H9 (cell line): Measurements from ENCODE around the gene TMA16. TPM values are rescaled to one million over a fixed set of nuclear protein-coding genes. Genes with fewer than 3 reads are reported as not detected.

Experiments used
- DNase-seq: peaks from one replicate; pipeline ENCODE4 v3.0.0-alpha.2; 2017
- H2AFZ ChIP-seq: one replicate; pipeline ENCODE4 v1.6.1; 2013; ENCODE audit warnings: mild to moderate bottlenecking, low read length, control low read depth, moderate library complexity
- H2AK5ac ChIP-seq: 2 replicates; pipeline ENCODE4 v1.6.1; 2013; ENCODE audit warnings: low read length, control low read depth, mixed read lengths; ENCODE audit not compliant: insufficient read length
- H2BK120ac ChIP-seq: one replicate; pipeline ENCODE4 v1.6.1; 2013; ENCODE audit warnings: low read depth, mild to moderate bottlenecking, low read length, control low read depth, inconsistent platforms; ENCODE audit not compliant: poor library complexity, severe bottlenecking
- H2BK12ac ChIP-seq: 2 replicates; pipeline ENCODE4 v1.6.1; 2013; ENCODE audit warnings: low read length, control low read depth, mixed read lengths, low read depth; ENCODE audit not compliant: insufficient read length
- H2BK15ac ChIP-seq: 2 replicates; pipeline ENCODE4 v1.6.1; 2013; ENCODE audit warnings: low read depth, low read length, control low read depth
- H2BK20ac ChIP-seq: one replicate; pipeline ENCODE4 v1.6.1; 2013; ENCODE audit warnings: low read depth, mild to moderate bottlenecking, low read length, control low read depth, inconsistent platforms; ENCODE audit not compliant: poor library complexity, severe bottlenecking
- H2BK5ac ChIP-seq: 2 replicates; pipeline ENCODE4 v1.6.1; 2013; ENCODE audit warnings: low read length, control low read depth, mixed read lengths; ENCODE audit not compliant: insufficient read length
- H3K14ac ChIP-seq: 2 replicates; pipeline ENCODE4 v1.6.1; 2013; ENCODE audit warnings: low read length, control low read depth; ENCODE audit not compliant: insufficient read depth
- H3K18ac ChIP-seq: 2 replicates; pipeline ENCODE4 v1.6.1; 2013; ENCODE audit warnings: low read depth, mild to moderate bottlenecking, mixed read lengths, low read length, control low read depth; ENCODE audit not compliant: insufficient read length
- H3K23ac ChIP-seq: 2 replicates; pipeline ENCODE4 v1.6.1; 2013; ENCODE audit warnings: low read length, control low read depth, mixed read lengths, low read depth; ENCODE audit not compliant: insufficient read length
- H3K23me2 ChIP-seq: 2 replicates; pipeline ENCODE4 v1.6.1; 2013; ENCODE audit warnings: low read depth, mild to moderate bottlenecking, mixed read lengths, low read length, control low read depth; ENCODE audit not compliant: insufficient read length, poor library complexity, severe bottlenecking
- H3K27ac ChIP-seq: 2 replicates; pipeline ENCODE4 v1.5.1; 2013; ENCODE audit warnings: low read length, control low read depth, mixed read lengths, low read depth; ENCODE audit not compliant: insufficient read length
- H3K27me3 ChIP-seq: 2 replicates; pipeline ENCODE4 v1.6.1; 2013; ENCODE audit warnings: low read length, control low read depth, inconsistent platforms; ENCODE audit not compliant: insufficient read depth
- H3K4ac ChIP-seq: 2 replicates; pipeline ENCODE4 v1.6.1; 2013; ENCODE audit warnings: low read depth, mild to moderate bottlenecking, control low read depth, inconsistent platforms, low read length, moderate library complexity
- H3K4me1 ChIP-seq: 2 replicates; pipeline ENCODE4 v1.6.1; 2013; ENCODE audit warnings: low read length, control low read depth, inconsistent platforms; ENCODE audit not compliant: insufficient read depth
- H3K4me2 ChIP-seq: 2 replicates; pipeline ENCODE4 v1.6.1; 2013; ENCODE audit warnings: low read length, control low read depth, mixed read lengths; ENCODE audit not compliant: insufficient read length, insufficient read depth
- H3K56ac ChIP-seq: 2 replicates; pipeline ENCODE4 v1.6.1; 2013; ENCODE audit warnings: low read depth, mild to moderate bottlenecking, mixed read lengths, low read length, control low read depth; ENCODE audit not compliant: insufficient read length
- H3K79me1 ChIP-seq: 2 replicates; pipeline ENCODE4 v1.6.1; 2013; ENCODE audit warnings: low read depth, mild to moderate bottlenecking, moderate library complexity, low read length, control low read depth, inconsistent platforms; ENCODE audit not compliant: insufficient read depth, poor library complexity, severe bottlenecking
- H3K79me2 ChIP-seq: 2 replicates; pipeline ENCODE4 v1.6.1; 2013; ENCODE audit warnings: low read length, control low read depth, inconsistent platforms; ENCODE audit not compliant: insufficient read depth
- H3K9ac ChIP-seq: 2 replicates; pipeline ENCODE4 v1.6.1; 2013; ENCODE audit warnings: low read length, control low read depth, mixed read lengths; ENCODE audit not compliant: insufficient read length; ENCODE audit errors: extremely low read depth
- H3K9me3 ChIP-seq: one replicate; pipeline ENCODE4 v1.6.1; 2013; ENCODE audit warnings: low read depth, low read length, inconsistent platforms; ENCODE audit not compliant: control insufficient read depth
- H3T11ph ChIP-seq: one replicate; pipeline ENCODE4 v1.6.1; 2013; ENCODE audit warnings: mild to moderate bottlenecking, low read length, control low read depth, inconsistent platforms
- H4K20me1 ChIP-seq: one replicate; pipeline ENCODE4 v1.6.1; 2013; ENCODE audit not compliant: control insufficient read depth, insufficient read length, insufficient read depth
- H4K5ac ChIP-seq: 2 replicates; pipeline ENCODE4 v1.6.1; 2013; ENCODE audit warnings: low read depth, mild to moderate bottlenecking, mixed read lengths, low read length, control low read depth; ENCODE audit not compliant: insufficient read length
- H4K8ac ChIP-seq: replicated peaks from 2 replicates; pipeline ENCODE4 v1.6.1; 2013; ENCODE audit warnings: low read length, control low read depth, mixed read lengths, low read depth; ENCODE audit not compliant: insufficient read length
- H4K91ac ChIP-seq: 2 replicates; pipeline ENCODE4 v1.6.1; 2013; ENCODE audit warnings: low read depth, mild to moderate bottlenecking, moderate library complexity, mixed read lengths, low read length, control low read depth; ENCODE audit not compliant: insufficient read length
- H3K27ac Mint-ChIP-seq, 3 experiments: 2 replicates in 2 of 3; 3 replicates in 1 of 3; pipeline ENCODE4 v1.8.0; 2020 to 2021; ENCODE audit warnings: mixed read lengths in 3 of 3, mild to moderate bottlenecking in 1 of 3, moderate library complexity in 1 of 3
- H3K27me3 Mint-ChIP-seq: 2 replicates; pipeline ENCODE4 v1.8.0; 2021; ENCODE audit warnings: low read depth, mild to moderate bottlenecking, moderate library complexity, mixed read lengths
- H3K36me3 Mint-ChIP-seq, 3 experiments: 2 replicates in 2 of 3; 3 replicates in 1 of 3; pipeline ENCODE4 v1.8.0; 2020 to 2021; ENCODE audit warnings: low read depth in 3 of 3, mixed read lengths in 3 of 3; ENCODE audit not compliant: insufficient read depth in 1 of 3
- H3K4me1 Mint-ChIP-seq, 2 experiments: 2 replicates each; pipeline ENCODE4 v1.8.0; 2020; ENCODE audit warnings: mixed read lengths in 2 of 2
- H3K4me3 Mint-ChIP-seq, 2 experiments: 2 replicates in 1 of 2; 3 replicates in 1 of 2; pipeline ENCODE4 v1.8.0; 2020 to 2021; ENCODE audit warnings: mild to moderate bottlenecking in 2 of 2, mixed read lengths in 2 of 2, moderate library complexity in 1 of 2
- H3K9me3 Mint-ChIP-seq, 2 experiments: 2 replicates in 1 of 2; 3 replicates in 1 of 2; pipeline ENCODE4 v1.8.0; 2020; ENCODE audit warnings: mild to moderate bottlenecking in 2 of 2, mixed read lengths in 2 of 2, moderate library complexity in 1 of 2
- CTCF ChIP-seq: fragments of 200-600 bp; sonication (generic); conservative IDR thresholded peaks from 3 replicates; pipeline ENCODE4 v1.8.0; 2021; ENCODE audit warnings: antibody characterized with exemption, mild to moderate bottlenecking
- WGBS: extraction: QIAGEN DNeasy Blood & Tissue Kit; methylation state at CpG from one replicate; pipeline ENCODE4 v1.1.7; 2013; ENCODE audit warnings: missing lambda C conversion rate, low lambda C conversion rate, mixed read lengths; ENCODE audit not compliant: insufficient read length; ENCODE audit errors: extremely low coverage; 5-methylcytosine and 5-hydroxymethylcytosine counted together
- total RNA-seq: library from RNA; stranded (reverse); gene quantifications from 2 replicates; pipeline ENCODE4 v1.2.1, GENCODE V29; 2021

The TMA16 gene
- total RNA-seq, 1 experiment from 2014 or later, result 61.3 TPM

- no peak for TF ChIP-seq CTCF
- H3K27ac Mint-ChIP-seq, result no peak overlapping the region
Observed at GRCh38 chr4:163534056-163534455, 39.6 kb downstream of the TMA16 start.

More at GRCh38 chr4:163534056-163534455, 39.6 kb downstream of the TMA16 start:
- H3K4me2 ChIP-seq, result no peak overlapping the region
- no peak overlapping the region for H3K56ac ChIP-seq
- H3K23me2 ChIP-seq, result no peaks in the 10 kb centered on the region
- no peak overlapping the region for H2BK12ac ChIP-seq
- no peak overlapping the region for H3K23ac ChIP-seq
- H3K79me2 ChIP-seq, result no peaks in the 10 kb centered on the region
- no peak overlapping the region for H2AK5ac ChIP-seq
- H2BK5ac ChIP-seq, result no peak overlapping the region
- no peaks in the 10 kb centered on the region for H3K79me1 ChIP-seq
- no peak overlapping the region for H3K18ac ChIP-seq
- no peak overlapping the region for H3T11ph ChIP-seq
- no peak overlapping the region for H3K27ac ChIP-seq
- Mint-ChIP-seq H3K36me3 (peaks cover 0 to 23% (median 18%) of the 10 kb centered on the region in 3 experiments; a peak in 5 of 7 replicates), H3K27me3 (no peaks in the 10 kb centered on the region), H3K4me1 (peaks cover 14% of the 10 kb centered on the region in 2 experiments), H3K9me3 (no peaks in the 10 kb centered on the region), H3K4me3 (no peak overlapping the region)
- no peak overlapping the region for H2BK120ac ChIP-seq
- H2BK15ac ChIP-seq, result no peak overlapping the region
- WGBS, result no CpG with 5 or more reads among the region's 4 CpGs
- H3K27me3 ChIP-seq, result no peaks in the 10 kb centered on the region
- H4K5ac ChIP-seq, result no peak overlapping the region
- H2AFZ ChIP-seq, result no peak overlapping the region
- no peaks in the 10 kb centered on the region for H4K20me1 ChIP-seq
- no peak overlapping the region for H4K91ac ChIP-seq
- no peaks in the 10 kb centered on the region for H3K9me3 ChIP-seq
- no peak for DNase-seq
- no peaks in the 10 kb centered on the region for H3K4me1 ChIP-seq
- H3K4ac ChIP-seq, result no peak overlapping the region
- H2BK20ac ChIP-seq, result no peak overlapping the region
- no peak overlapping the region for H3K14ac ChIP-seq
- H4K8ac ChIP-seq, result no peak overlapping the region
- no peak overlapping the region for H3K9ac ChIP-seq
